Liver (tissue), 9 donors: ENCODE data around the gene SFN. TPM values are rescaled to one million over a fixed set of nuclear protein-coding genes. Genes with fewer than 3 reads are reported as not detected.
A peak's percentile ranks its signal among the peaks of the same experiment; 100 is the strongest.

ENCODE experiments used
- DNase-seq: peaks from one replicate; pipeline ENCODE4 v3.0.0-alpha.2; 2017; ENCODE audit warnings: low spot score
- H3K27ac ChIP-seq, 2 donors: one replicate each; pipeline ENCODE4 v1.7.0; 2013; ENCODE audit warnings: inconsistent platforms in 2 of 2, low read length in 2 of 2, control low read depth in 1 of 2, low read depth in 1 of 2, mild to moderate bottlenecking in 1 of 2
- H3K27me3 ChIP-seq, 4 donors: one replicate each; pipeline versions ENCODE4 v1.6.1 to v1.7.0; 2013; ENCODE audit warnings: low read length in 3 of 4, inconsistent platforms in 1 of 4, mild to moderate bottlenecking in 1 of 4, moderate library complexity in 1 of 4; ENCODE audit not compliant: control insufficient read depth in 4 of 4, insufficient read depth in 4 of 4
- H3K36me3 ChIP-seq, 4 donors: one replicate each; pipeline versions ENCODE4 v1.6.1 to v1.7.0; 2013; ENCODE audit warnings: low read length in 3 of 4, mild to moderate bottlenecking in 3 of 4, low read depth in 1 of 4, moderate library complexity in 1 of 4; ENCODE audit not compliant: control insufficient read depth in 4 of 4, insufficient read depth in 3 of 4
- H3K4me1 ChIP-seq, 4 donors: one replicate each; pipeline versions ENCODE4 v1.6.1 to v1.7.0; 2013; ENCODE audit warnings: low read length in 3 of 4, mild to moderate bottlenecking in 3 of 4, moderate library complexity in 1 of 4; ENCODE audit not compliant: control insufficient read depth in 4 of 4, insufficient read depth in 4 of 4
- H3K4me3 ChIP-seq, 3 donors: one replicate each; pipeline versions ENCODE4 v1.6.1 to v1.7.0; 2013; ENCODE audit warnings: low read length in 3 of 3, control low read depth in 1 of 3, low read depth in 1 of 3, mild to moderate bottlenecking in 1 of 3
- H3K9ac ChIP-seq, 2 donors: one replicate each; pipeline ENCODE4 v1.7.0; 2013; ENCODE audit warnings: low read length in 2 of 2, mild to moderate bottlenecking in 2 of 2, moderate library complexity in 2 of 2, control low read depth in 1 of 2, low read depth in 1 of 2
- H3K9me3 ChIP-seq, 4 donors: one replicate each; pipeline versions ENCODE4 v1.6.1 to v1.7.0; 2013; ENCODE audit warnings: low read length in 3 of 4; ENCODE audit not compliant: control insufficient read depth in 4 of 4
- ATF3 ChIP-seq: IDR thresholded peaks from 2 replicates; pipeline ENCODE4 v1.6.1; 2016; ENCODE audit warnings: antibody characterized with exemption
- CTCF ChIP-seq: fragments of 150-350 bp; IDR thresholded peaks from 2 replicates; pipeline ENCODE4 v1.5.1; 2017; ENCODE audit warnings: improper control_type of control experiment, low read depth, low read length; ENCODE audit not compliant: missing input control
- EGR1 ChIP-seq, 2 donors: IDR thresholded peaks; 2 replicates each; pipeline ENCODE4 v1.6.1; 2016 to 2018; ENCODE audit warnings: antibody characterized with exemption in 2 of 2, low read depth in 2 of 2
- FOXA1 ChIP-seq: IDR thresholded peaks from 2 replicates; pipeline ENCODE4 v1.6.1; 2016; ENCODE audit warnings: antibody characterized with exemption
- FOXA2 ChIP-seq: IDR thresholded peaks from 2 replicates; pipeline ENCODE4 v1.6.1; 2016; ENCODE audit warnings: antibody characterized with exemption
- GABPA ChIP-seq, 2 donors: IDR thresholded peaks in 1 of 2; conservative IDR thresholded peaks in 1 of 2; 2 replicates each; pipeline ENCODE4 v1.6.1; 2016; ENCODE audit warnings: antibody characterized with exemption in 2 of 2, mild to moderate bottlenecking in 1 of 2, moderate library complexity in 1 of 2
- HNF4A ChIP-seq, 2 donors: conservative IDR thresholded peaks; 2 replicates each; pipeline ENCODE4 v1.6.1; 2016; ENCODE audit warnings: antibody characterized with exemption in 2 of 2, mild to moderate bottlenecking in 2 of 2
- HNF4G ChIP-seq: IDR thresholded peaks from 2 replicates; pipeline ENCODE4 v1.6.1; 2016; ENCODE audit warnings: antibody characterized with exemption
- NR2F2 ChIP-seq: IDR thresholded peaks from 2 replicates; pipeline ENCODE4 v1.6.1; 2016; ENCODE audit warnings: antibody characterized with exemption
- RAD21 ChIP-seq, 2 donors: IDR thresholded peaks; 2 replicates each; pipeline ENCODE4 v1.6.1; 2016; ENCODE audit warnings: antibody characterized with exemption in 2 of 2, mild to moderate bottlenecking in 2 of 2
- RXRA ChIP-seq, 2 donors: IDR thresholded peaks; 2 replicates each; pipeline ENCODE4 v1.6.1; 2017 to 2018; ENCODE audit warnings: antibody characterized with exemption in 2 of 2, mild to moderate bottlenecking in 1 of 2
- TAF1 ChIP-seq: conservative IDR thresholded peaks from 2 replicates; pipeline ENCODE4 v1.6.1; 2016; ENCODE audit warnings: antibody characterized with exemption, mild to moderate bottlenecking
- WGBS: extraction: QIAGEN DNeasy Blood & Tissue Kit; methylation state at CpG from one replicate; pipeline ENCODE4 v1.1.7; 2013; 5-methylcytosine and 5-hydroxymethylcytosine counted together
- polyA plus RNA-seq, 2 donors: library from polyadenylated mRNA; stranded (reverse) in 1 of 2; unstranded in 1 of 2; fragments of 200-250 nt in 1 of 2; fragments of >200 nt in 1 of 2; fragmentation: Nextera tagmentation in 1 of 2; extraction: Ambion mirVana in 1 of 2; gene quantifications; one replicate each; pipeline versions ENCODE4 v1.2.1 to v1.2.3, GENCODE V29; 2013 to 2015
- total RNA-seq, 2 donors: library from RNA; depleted of rRNA; stranded (reverse); fragments of >200 nt; gene quantifications; one replicate each; pipeline ENCODE4 v1.2.3, GENCODE V29; 2014
- TF ChIP-seq, protein P1 (sequence below): IDR thresholded peaks from 2 replicates; pipeline ENCODE4 v1.6.1; 2016; ENCODE audit warnings: antibody characterized with exemption, mild to moderate bottlenecking
- TF ChIP-seq, protein P2 (sequence below): IDR thresholded peaks from 2 replicates; pipeline ENCODE4 v1.6.1; 2016; ENCODE audit warnings: antibody characterized with exemption
- donor health status: healthy.
- donor health status: healthy.
- donor health status: healthy.
- donor health status: healthy.
- donor health status: healthy.

Gene SFN
- total and polyA plus RNA-seq, 4 donors: 0.17 to 0.69 TPM; not detected in 2

- H3K36me3 ChIP-seq: peaks cover 9 to 41% (median 30%) of the 10 kb centered on the region in 4 donors
- peak overlapping the region; percentile 81 to 82 for H3K27ac ChIP-seq
- no peak for DNase-seq
- peaks cover 1 to 20% (median 17%) of the 10 kb centered on the region in 4 donors for H3K4me1 ChIP-seq
- 2% methylated on average over 12 of the region's 12 CpGs for WGBS
- H3K9me3 ChIP-seq: no peaks in the 10 kb centered on the region
- TF ChIP-seq TAF1 (peak; percentile 4), GABPA (IDR thresholded peaks at IDR 0.05 in 1 of 2, conservative IDR thresholded peaks at IDR 0.05 in 1 of 2) (no peak), EGR1 (IDR thresholded peaks at IDR 0.05; ENCODE audit: low read depth in 2 of 2) (peak in 1 of 2 donors; percentile 22), HNF4A (conservative IDR thresholded peaks at IDR 0.05) (peak in 1 of 2 donors; percentile 7), ATF3 (no peak), RXRA (IDR thresholded peaks at IDR 0.05) (peak in 1 of 2 donors; percentile 48)
- TF ChIP-seq, protein P1, sequence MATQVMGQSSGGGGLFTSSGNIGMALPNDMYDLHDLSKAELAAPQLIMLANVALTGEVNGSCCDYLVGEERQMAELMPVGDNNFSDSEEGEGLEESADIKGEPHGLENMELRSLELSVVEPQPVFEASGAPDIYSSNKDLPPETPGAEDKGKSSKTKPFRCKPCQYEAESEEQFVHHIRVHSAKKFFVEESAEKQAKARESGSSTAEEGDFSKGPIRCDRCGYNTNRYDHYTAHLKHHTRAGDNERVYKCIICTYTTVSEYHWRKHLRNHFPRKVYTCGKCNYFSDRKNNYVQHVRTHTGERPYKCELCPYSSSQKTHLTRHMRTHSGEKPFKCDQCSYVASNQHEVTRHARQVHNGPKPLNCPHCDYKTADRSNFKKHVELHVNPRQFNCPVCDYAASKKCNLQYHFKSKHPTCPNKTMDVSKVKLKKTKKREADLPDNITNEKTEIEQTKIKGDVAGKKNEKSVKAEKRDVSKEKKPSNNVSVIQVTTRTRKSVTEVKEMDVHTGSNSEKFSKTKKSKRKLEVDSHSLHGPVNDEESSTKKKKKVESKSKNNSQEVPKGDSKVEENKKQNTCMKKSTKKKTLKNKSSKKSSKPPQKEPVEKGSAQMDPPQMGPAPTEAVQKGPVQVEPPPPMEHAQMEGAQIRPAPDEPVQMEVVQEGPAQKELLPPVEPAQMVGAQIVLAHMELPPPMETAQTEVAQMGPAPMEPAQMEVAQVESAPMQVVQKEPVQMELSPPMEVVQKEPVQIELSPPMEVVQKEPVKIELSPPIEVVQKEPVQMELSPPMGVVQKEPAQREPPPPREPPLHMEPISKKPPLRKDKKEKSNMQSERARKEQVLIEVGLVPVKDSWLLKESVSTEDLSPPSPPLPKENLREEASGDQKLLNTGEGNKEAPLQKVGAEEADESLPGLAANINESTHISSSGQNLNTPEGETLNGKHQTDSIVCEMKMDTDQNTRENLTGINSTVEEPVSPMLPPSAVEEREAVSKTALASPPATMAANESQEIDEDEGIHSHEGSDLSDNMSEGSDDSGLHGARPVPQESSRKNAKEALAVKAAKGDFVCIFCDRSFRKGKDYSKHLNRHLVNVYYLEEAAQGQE: peak; percentile 1
- peak overlapping the region; percentile 73 to 82 for H3K9ac ChIP-seq
- no peaks in the 10 kb centered on the region for H3K27me3 ChIP-seq
- H3K4me3 ChIP-seq: peak overlapping the region; percentile 71 to 81 (median 75)
Observed at GRCh38 chr1:26890467-26890796, 27.5 kb downstream of the SFN start.

- DNase-seq: no peak
- Histone ChIP-seq H3K9me3 (no peaks in the 10 kb centered on the region), H3K27me3 (no peaks in the 10 kb centered on the region), H3K27ac (no peak overlapping the region), H3K4me1 (peaks cover 1 to 18% (median 15%) of the 10 kb centered on the region in 4 donors), H3K36me3 (peaks cover 8 to 40% (median 25%) of the 10 kb centered on the region in 4 donors), H3K9ac (no peak overlapping the region), H3K4me3 (no peak overlapping the region)
- 97% methylated on average over 13 of the region's 13 CpGs for WGBS
- TF ChIP-seq FOXA2: no peak
- no peak for TF ChIP-seq HNF4G
- TF ChIP-seq NR2F2: no peak
- no peak for TF ChIP-seq CTCF
- TF ChIP-seq TAF1: no peak
- TF ChIP-seq EGR1 (IDR thresholded peaks at IDR 0.05; ENCODE audit: low read depth in 2 of 2): no peak
Observed at GRCh38 chr1:26894263-26894662, 31.3 kb downstream of the SFN start.

GRCh38 chr1:26897351-26897750 lies 34.4 kb downstream of the SFN start:
- Histone ChIP-seq H3K27ac (no peak overlapping the region), H3K4me1 (peaks cover 2 to 21% (median 17%) of the 10 kb centered on the region in 4 donors), H3K4me3 (no peak overlapping the region), H3K36me3 (peaks cover 6 to 36% (median 23%) of the 10 kb centered on the region in 4 donors), H3K9ac (no peak overlapping the region), H3K9me3 (no peaks in the 10 kb centered on the region), H3K27me3 (no peaks in the 10 kb centered on the region)
- 95% methylated on average over 9 of the region's 9 CpGs for WGBS
- no peak for DNase-seq
- TF ChIP-seq RXRA (IDR thresholded peaks at IDR 0.05) (no peak), HNF4G (no peak), ATF3 (no peak), TAF1 (no peak), FOXA2 (no peak), RAD21 (IDR thresholded peaks at IDR 0.05) (no peak), NR2F2 (no peak), FOXA1 (no peak), EGR1 (IDR thresholded peaks at IDR 0.05; ENCODE audit: low read depth in 2 of 2) (no peak)
- TF ChIP-seq, protein P1: no peak
- TF ChIP-seq, protein P2, sequence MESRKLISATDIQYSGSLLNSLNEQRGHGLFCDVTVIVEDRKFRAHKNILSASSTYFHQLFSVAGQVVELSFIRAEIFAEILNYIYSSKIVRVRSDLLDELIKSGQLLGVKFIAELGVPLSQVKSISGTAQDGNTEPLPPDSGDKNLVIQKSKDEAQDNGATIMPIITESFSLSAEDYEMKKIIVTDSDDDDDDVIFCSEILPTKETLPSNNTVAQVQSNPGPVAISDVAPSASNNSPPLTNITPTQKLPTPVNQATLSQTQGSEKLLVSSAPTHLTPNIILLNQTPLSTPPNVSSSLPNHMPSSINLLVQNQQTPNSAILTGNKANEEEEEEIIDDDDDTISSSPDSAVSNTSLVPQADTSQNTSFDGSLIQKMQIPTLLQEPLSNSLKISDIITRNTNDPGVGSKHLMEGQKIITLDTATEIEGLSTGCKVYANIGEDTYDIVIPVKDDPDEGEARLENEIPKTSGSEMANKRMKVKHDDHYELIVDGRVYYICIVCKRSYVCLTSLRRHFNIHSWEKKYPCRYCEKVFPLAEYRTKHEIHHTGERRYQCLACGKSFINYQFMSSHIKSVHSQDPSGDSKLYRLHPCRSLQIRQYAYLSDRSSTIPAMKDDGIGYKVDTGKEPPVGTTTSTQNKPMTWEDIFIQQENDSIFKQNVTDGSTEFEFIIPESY: no peak
